ENCODE data around the gene RNF213.
"Not testable (repeated sequence)": the region's sequence is repeated elsewhere in the genome, so short reads cannot be mapped to it uniquely, and the experiment has no call there.

RNF213 gene

GRCh38 chr17:80408872-80409271 lies 148.2 kb downstream of the RNF213 start:
- H3K4me3 ChIP-seq (ENCODE audit: low read depth, low read length): no peak overlapping the region
- no peak for DNase-seq (ENCODE audit: low read depth)
- TF ChIP-seq, protein P1, sequence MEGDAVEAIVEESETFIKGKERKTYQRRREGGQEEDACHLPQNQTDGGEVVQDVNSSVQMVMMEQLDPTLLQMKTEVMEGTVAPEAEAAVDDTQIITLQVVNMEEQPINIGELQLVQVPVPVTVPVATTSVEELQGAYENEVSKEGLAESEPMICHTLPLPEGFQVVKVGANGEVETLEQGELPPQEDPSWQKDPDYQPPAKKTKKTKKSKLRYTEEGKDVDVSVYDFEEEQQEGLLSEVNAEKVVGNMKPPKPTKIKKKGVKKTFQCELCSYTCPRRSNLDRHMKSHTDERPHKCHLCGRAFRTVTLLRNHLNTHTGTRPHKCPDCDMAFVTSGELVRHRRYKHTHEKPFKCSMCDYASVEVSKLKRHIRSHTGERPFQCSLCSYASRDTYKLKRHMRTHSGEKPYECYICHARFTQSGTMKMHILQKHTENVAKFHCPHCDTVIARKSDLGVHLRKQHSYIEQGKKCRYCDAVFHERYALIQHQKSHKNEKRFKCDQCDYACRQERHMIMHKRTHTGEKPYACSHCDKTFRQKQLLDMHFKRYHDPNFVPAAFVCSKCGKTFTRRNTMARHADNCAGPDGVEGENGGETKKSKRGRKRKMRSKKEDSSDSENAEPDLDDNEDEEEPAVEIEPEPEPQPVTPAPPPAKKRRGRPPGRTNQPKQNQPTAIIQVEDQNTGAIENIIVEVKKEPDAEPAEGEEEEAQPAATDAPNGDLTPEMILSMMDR (IDR thresholded peaks at IDR 0.05; ENCODE audit: insufficient read depth, low read depth, low read length, missing control alignments): no peak

DNA sequence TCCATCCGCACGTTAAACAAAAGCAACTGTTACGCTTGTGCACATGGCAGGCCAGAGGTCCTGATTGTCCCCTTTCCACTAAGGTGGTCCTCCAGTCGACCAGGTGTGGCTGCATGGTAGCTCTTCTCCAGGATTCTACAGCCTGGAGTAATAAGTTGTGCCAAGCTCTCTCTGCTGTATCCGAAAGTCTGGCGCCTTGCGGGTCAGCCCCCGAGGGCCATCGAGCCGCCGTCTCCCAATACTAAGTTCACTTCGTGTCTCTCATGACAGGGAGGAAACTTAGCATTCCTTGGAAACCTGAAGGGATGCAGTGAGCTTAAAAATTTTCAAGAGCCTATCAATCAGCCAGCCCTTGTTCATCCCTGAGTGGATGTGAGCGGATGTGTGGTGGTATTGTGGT lies 149.0 kb downstream of the RNF213 start:
- no peak overlapping the region for H3K4me3 ChIP-seq (ENCODE audit: low read depth, low read length)
- no peak for DNase-seq (ENCODE audit: low read depth)
- TF ChIP-seq, protein P1 (IDR thresholded peaks at IDR 0.05; ENCODE audit: insufficient read depth, low read depth, low read length, missing control alignments): no peak

GRCh38 chr17:80410441-80411087 lies 149.9 kb downstream of the RNF213 start:
- not testable (repeated sequence) for DNase-seq (ENCODE audit: low read depth)

GRCh38 chr17:80413771-80414507 lies 153.3 kb downstream of the RNF213 start:
- H3K4me3 ChIP-seq (ENCODE audit: low read depth, low read length): no peak overlapping the region
- no peak for DNase-seq (ENCODE audit: low read depth)
- TF ChIP-seq, protein P1 (IDR thresholded peaks at IDR 0.05; ENCODE audit: insufficient read depth, low read depth, low read length, missing control alignments): no peak

More at GRCh38 chr17:80410441-80411087, 149.9 kb downstream of the RNF213 start:
- H3K4me3 ChIP-seq (ENCODE audit: low read depth, low read length): not testable (repeated sequence)

DNA sequence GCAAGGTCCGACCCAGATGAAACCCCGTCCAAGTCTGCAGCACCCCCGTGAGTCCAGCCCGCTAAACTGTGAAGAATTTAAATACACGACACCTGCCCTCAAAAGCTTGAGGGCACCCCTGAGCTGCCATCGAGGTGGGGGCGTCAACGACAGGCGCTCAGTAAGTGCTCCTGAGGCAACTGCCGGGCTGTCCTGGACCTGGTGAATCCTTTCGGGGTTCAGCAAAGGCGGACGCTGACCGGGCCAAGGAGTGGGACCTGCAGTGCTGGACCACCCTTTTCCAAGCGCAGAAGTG lies 153.8 kb downstream of the RNF213 start:
- no peak for DNase-seq (ENCODE audit: low read depth)

GRCh38 chr17:80414803-80415625 lies 154.4 kb downstream of the RNF213 start, which contains the start of gene ENDOV:
TSS of gene ENDOV (plus strand) at chr17:80415167. CDS start at chr17:80415195, 28 bp downstream.
- peak; percentile 94 for DNase-seq (ENCODE audit: low read depth)
- peak within 1 kb of the TSS; percentile 78 for H3K4me3 ChIP-seq (ENCODE audit: low read depth, low read length)
- TF ChIP-seq, protein P1 (IDR thresholded peaks at IDR 0.05; ENCODE audit: insufficient read depth, low read depth, low read length, missing control alignments): no peak

More for the DNA sequence above, 153.8 kb downstream of the RNF213 start:
- peak overlapping the region; percentile 78 for H3K4me3 ChIP-seq (ENCODE audit: low read depth, low read length)
- TF ChIP-seq, protein P1 (IDR thresholded peaks at IDR 0.05; ENCODE audit: insufficient read depth, low read depth, low read length, missing control alignments): no peak

DNA sequence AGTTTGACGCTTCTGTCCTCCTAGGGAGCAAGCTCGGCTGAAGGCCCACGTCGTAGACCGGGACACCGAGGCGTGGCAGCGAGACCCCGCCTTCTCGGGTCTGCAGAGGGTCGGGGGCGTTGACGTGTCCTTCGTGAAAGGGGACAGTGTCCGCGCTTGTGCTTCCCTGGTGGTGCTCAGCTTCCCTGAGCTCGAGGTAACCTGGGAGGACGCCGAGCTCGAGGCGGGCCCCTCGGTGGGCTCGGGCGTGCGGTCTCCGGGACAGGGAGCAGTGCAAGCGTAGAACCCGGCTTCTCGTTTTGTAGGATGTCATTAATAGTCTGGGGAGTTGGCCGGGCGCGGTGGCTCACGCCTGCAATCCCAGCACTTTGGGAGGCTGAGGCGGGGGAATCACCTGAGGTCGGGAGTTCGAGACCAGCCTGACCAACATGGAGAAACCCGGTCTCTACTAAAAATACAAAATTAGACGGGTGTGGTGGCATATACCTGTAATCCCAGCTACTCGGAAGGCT lies 155.0 kb downstream of the RNF213 start:
- peak overlapping the region; percentile 78 for H3K4me3 ChIP-seq (ENCODE audit: low read depth, low read length)
- TF ChIP-seq, protein P1 (IDR thresholded peaks at IDR 0.05; ENCODE audit: insufficient read depth, low read depth, low read length, missing control alignments): no peak
- no peak for DNase-seq (ENCODE audit: low read depth)

Data from GM12865 (cell line).